WTC11 (cell line): ENCODE data around the gene PRR33. TPM values are rescaled to one million over a fixed set of nuclear protein-coding genes. Genes with fewer than 3 reads are reported as not detected.

ENCODE experiments used
- ATAC-seq: fragments of 200-7000 bp; cut with Tn5 transposase; 2 replicates; pipeline ENCODE4 v1.10.0; 2021; ENCODE audit warnings: mild to moderate bottlenecking, moderate library complexity
- CTCF ChIA-PET: fragments of 300-600 bp; sonication (Branson Sonifier 250); formaldehyde crosslinking; loops from one replicate; lab custom pipeline; 2021; ENCODE audit warnings: antibody characterized with exemption; lab: Charles Lee
- POLR2A ChIA-PET: fragments of 350-600 bp; sonication (Branson Sonifier 250); formaldehyde crosslinking; loops from one replicate; lab custom pipeline; 2021; ENCODE audit warnings: antibody characterized with exemption; lab: Charles Lee
- DNase-seq: peaks from one replicate; pipeline ENCODE4 v3.0.0; 2021; ENCODE audit warnings: low spot score
- H3K27ac Mint-ChIP-seq: 2 replicates; pipeline ENCODE4 v1.8.0; 2021; ENCODE audit warnings: mixed read lengths
- H3K27me3 Mint-ChIP-seq: 2 replicates; pipeline ENCODE4 v1.8.0; 2021; ENCODE audit warnings: low read depth, mild to moderate bottlenecking, moderate library complexity, mixed read lengths
- H3K36me3 Mint-ChIP-seq: 2 replicates; pipeline ENCODE4 v1.8.0; 2021; ENCODE audit warnings: mixed read lengths
- H3K4me1 Mint-ChIP-seq: 2 replicates; pipeline ENCODE4 v1.8.0; 2022; ENCODE audit warnings: mixed read lengths
- H3K4me3 Mint-ChIP-seq: 2 replicates; pipeline ENCODE4 v1.8.0; 2021; ENCODE audit warnings: mild to moderate bottlenecking, moderate library complexity, mixed read lengths
- H3K9me3 Mint-ChIP-seq: 2 replicates; pipeline ENCODE4 v1.8.0; 2021; ENCODE audit warnings: mixed read lengths
- ATF2 ChIP-seq: sonication (generic); formaldehyde crosslinking; IDR thresholded peaks from 2 replicates; pipeline ENCODE4 v1.8.1; 2022; ENCODE audit warnings: low read depth, missing genetic modification reagents, borderline replicate concordance
- ATF6 ChIP-seq: sonication (generic); formaldehyde crosslinking; IDR thresholded peaks from 2 replicates; pipeline ENCODE4 v1.8.1; 2023; ENCODE audit warnings: mild to moderate bottlenecking, missing genetic modification reagents
- CTCF ChIP-seq: fragments of 200-600 bp; IDR thresholded peaks from 2 replicates; pipeline ENCODE4 v1.8.0; 2022; ENCODE audit warnings: antibody characterized with exemption
- ELF4 ChIP-seq: sonication (generic); formaldehyde crosslinking; IDR thresholded peaks from 2 replicates; pipeline ENCODE4 v1.8.1; 2022; ENCODE audit warnings: low read depth, mild to moderate bottlenecking, moderate library complexity, missing genetic modification reagents
- ESRRA ChIP-seq: sonication (generic); formaldehyde crosslinking; IDR thresholded peaks from 2 replicates; pipeline ENCODE4 v1.8.1; 2022; ENCODE audit warnings: mild to moderate bottlenecking, missing genetic modification reagents, borderline replicate concordance
- FOXP1 ChIP-seq: sonication (generic); formaldehyde crosslinking; IDR thresholded peaks from 2 replicates; pipeline ENCODE4 v1.8.0; 2022; ENCODE audit warnings: missing genetic modification reagents, mild to moderate bottlenecking, moderate library complexity, borderline replicate concordance
- GTF2I ChIP-seq: fragments of 250-450 bp; sonication (Bioruptor Pico); conservative IDR thresholded peaks from 2 replicates; pipeline ENCODE4 v1.4.0; 2021; ENCODE audit warnings: mild to moderate bottlenecking
- IRF2 ChIP-seq: sonication (generic); formaldehyde crosslinking; IDR thresholded peaks from 2 replicates; pipeline ENCODE4 v1.8.0; 2022; ENCODE audit warnings: low read depth, missing genetic modification reagents, borderline replicate concordance
- JUN ChIP-seq: sonication (generic); formaldehyde crosslinking; IDR thresholded peaks from 2 replicates; pipeline ENCODE4 v1.8.0; 2023; ENCODE audit warnings: mild to moderate bottlenecking, missing genetic modification reagents
- NFATC4 ChIP-seq: fragments of 250-450 bp; sonication (Bioruptor Pico); IDR thresholded peaks from 2 replicates; pipeline ENCODE4 v1.9.0; 2021; ENCODE audit warnings: mild to moderate bottlenecking
- NFE2L1 ChIP-seq: sonication (generic); formaldehyde crosslinking; IDR thresholded peaks from 2 replicates; pipeline ENCODE4 v1.8.1; 2023; ENCODE audit warnings: missing genetic modification reagents
- PRDM15 ChIP-seq: sonication (generic); formaldehyde crosslinking; IDR thresholded peaks from 2 replicates; pipeline ENCODE4 v1.8.0; 2022; ENCODE audit warnings: missing genetic modification reagents
- TEAD4 ChIP-seq: sonication (generic); formaldehyde crosslinking; IDR thresholded peaks from 2 replicates; pipeline ENCODE4 v1.8.0; 2022; ENCODE audit warnings: mild to moderate bottlenecking, missing genetic modification reagents
- ZBTB43 ChIP-seq: sonication (generic); formaldehyde crosslinking; IDR thresholded peaks from 2 replicates; pipeline ENCODE4 v1.8.1; 2023; ENCODE audit warnings: mild to moderate bottlenecking, missing genetic modification reagents
- ZMAT4 ChIP-seq: fragments of 250-450 bp; sonication (Bioruptor Pico); IDR thresholded peaks from 2 replicates; pipeline ENCODE4 v1.9.0; 2021; ENCODE audit warnings: mild to moderate bottlenecking
- ZNF121 ChIP-seq: sonication (generic); formaldehyde crosslinking; IDR thresholded peaks from 2 replicates; pipeline ENCODE4 v1.8.0; 2023; ENCODE audit warnings: missing genetic modification reagents
- ZNF263 ChIP-seq: sonication (generic); formaldehyde crosslinking; IDR thresholded peaks from 2 replicates; pipeline ENCODE4 v1.8.1; 2022; ENCODE audit warnings: low read depth, mild to moderate bottlenecking, moderate library complexity, missing genetic modification reagents
- total RNA-seq: library from RNA; stranded (reverse); gene quantifications from 3 replicates; pipeline ENCODE4 v1.2.3, GENCODE V29; 2021

The PRR33 gene
- total RNA-seq, 1 experiment from 2014 or later, result not detected

GRCh38 chr11:1916986-1917522 is 25.4 kb upstream of the PRR33 start (continued):
- no peak for TF ChIP-seq PRDM15 (CRISPR knock-in tag)
- no peak for TF ChIP-seq NFATC4 (CRISPR knock-in tag)
- TF ChIP-seq ESRRA, result no peak

GRCh38 chr11:1916132-1916985 is 24.7 kb upstream of the PRR33 start:
- TF ChIP-seq GTF2I (CRISPR knock-in tag) (no peak), TEAD4 (CRISPR knock-in tag) (no peak), ELF4 (CRISPR knock-in tag) (no peak)
- H3K27ac Mint-ChIP-seq, result no peak overlapping the region
- peaks cover 13% of the 10 kb centered on the region for H3K9me3 Mint-ChIP-seq
- ChIA-PET CTCF (interaction anchor here (1.2 to 2.5 kb wide), 10 partner anchors 9 to 240 kb away, joined by 3 to 27 read pairs (median 8); partner anchors contain the start of gene PRR33), POLR2A (no interaction called here)
- H3K4me1 Mint-ChIP-seq, result no peaks in the 10 kb centered on the region
- DNase-seq, result no peak
- no peak for ATAC-seq
- H3K27me3 Mint-ChIP-seq, result no peaks in the 10 kb centered on the region; the same call in 1 of the 2 replicates
- H3K4me3 Mint-ChIP-seq, result no peak overlapping the region
- H3K36me3 Mint-ChIP-seq, result no peaks in the 10 kb centered on the region

- Mint-ChIP-seq H3K27ac (no peak overlapping the region), H3K9me3 (peaks cover 13% of the 10 kb centered on the region), H3K27me3 (no peaks in the 10 kb centered on the region; the same call in 1 of the 2 replicates), H3K36me3 (no peaks in the 10 kb centered on the region), H3K4me3 (no peak overlapping the region), H3K4me1 (no peaks in the 10 kb centered on the region)
- DNase-seq (no peak), ATAC-seq (no peak)
- POLR2A ChIA-PET, result no interaction called here
- CTCF ChIA-PET, result no interaction called here
- TF ChIP-seq IRF2 (no peak), ZNF121 (CRISPR knock-in tag) (no peak), FOXP1 (CRISPR knock-in tag) (no peak), ATF6 (CRISPR knock-in tag) (no peak), ZNF263 (no peak), NFE2L1 (CRISPR knock-in tag) (no peak), PRDM15 (CRISPR knock-in tag) (no peak), ZBTB43 (CRISPR knock-in tag) (no peak), ATF2 (CRISPR knock-in tag) (no peak), ZMAT4 (CRISPR knock-in tag) (no peak), CTCF (no peak), JUN (CRISPR knock-in tag) (no peak)
Observed at GRCh38 chr11:1915795-1916131, 24.1 kb upstream of the PRR33 start.
